ENCODE data around the gene TMEM63B.

Gene TMEM63B

DNA sequence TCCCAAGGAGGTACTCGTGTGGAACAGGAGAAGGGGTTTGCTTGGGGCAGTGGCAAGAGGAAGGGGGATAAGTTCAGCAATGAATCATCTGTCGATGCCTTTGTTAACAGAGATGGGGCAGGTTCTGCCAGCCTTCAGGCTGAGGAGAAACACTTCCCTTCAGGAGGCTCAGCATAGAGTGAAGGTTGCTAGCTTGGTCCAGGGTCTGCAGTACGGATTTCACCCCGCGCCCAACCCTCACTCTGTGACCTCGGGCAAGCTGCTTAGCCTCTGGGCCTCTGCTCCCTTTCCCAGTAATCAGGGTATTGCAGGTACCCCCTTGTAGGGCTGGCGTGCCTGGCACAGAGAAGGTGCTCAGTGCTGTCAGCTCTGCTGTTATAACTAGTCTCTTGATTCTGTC is 38.8 kb downstream of the TMEM63B start:
- Histone ChIP-seq H2AFZ (ENCODE audit: low read length) (no peak overlapping the region; the same call in 1 of the 2 replicates), H3K9ac (ENCODE audit: low read depth, low read length, poor library complexity, severe bottlenecking) (no peak overlapping the region), H3K9me3 (ENCODE audit: insufficient read depth, low read depth, low read length) (no peaks in the 10 kb centered on the region), H3K4me3 (ENCODE audit: low read length, poor library complexity, severe bottlenecking) (no peak overlapping the region), H3K36me3 (ENCODE audit: insufficient read depth, low read length) (no peaks in the 10 kb centered on the region), H3K79me2 (ENCODE audit: insufficient read depth, low read length) (no peaks in the 10 kb centered on the region), H3K4me2 (ENCODE audit: low read depth, low read length, poor library complexity, severe bottlenecking) (no peak overlapping the region), H3F3A (ENCODE audit: low read depth) (no peaks in the 10 kb centered on the region), H3K9me2 (replicated peaks; ENCODE audit: low read depth, low read length) (no peaks in the 10 kb centered on the region), H3K27me3 (ENCODE audit: insufficient read depth, low read length, poor library complexity, severe bottlenecking) (no peaks in the 10 kb centered on the region), H3K4me1 (ENCODE audit: insufficient read depth, low read length, poor library complexity, severe bottlenecking) (peaks cover 4% of the 10 kb centered on the region), H4K20me1 (ENCODE audit: insufficient read depth, low read length, poor library complexity, severe bottlenecking) (no peaks in the 10 kb centered on the region)
- TF ChIP-seq EZH2phosphoT487 (IDR thresholded peaks at IDR 0.05; ENCODE audit: borderline replicate concordance), result no peak
- TF ChIP-seq CTCF (conservative IDR thresholded peaks at IDR 0.05; ENCODE audit: low read length), result no peak

DNA sequence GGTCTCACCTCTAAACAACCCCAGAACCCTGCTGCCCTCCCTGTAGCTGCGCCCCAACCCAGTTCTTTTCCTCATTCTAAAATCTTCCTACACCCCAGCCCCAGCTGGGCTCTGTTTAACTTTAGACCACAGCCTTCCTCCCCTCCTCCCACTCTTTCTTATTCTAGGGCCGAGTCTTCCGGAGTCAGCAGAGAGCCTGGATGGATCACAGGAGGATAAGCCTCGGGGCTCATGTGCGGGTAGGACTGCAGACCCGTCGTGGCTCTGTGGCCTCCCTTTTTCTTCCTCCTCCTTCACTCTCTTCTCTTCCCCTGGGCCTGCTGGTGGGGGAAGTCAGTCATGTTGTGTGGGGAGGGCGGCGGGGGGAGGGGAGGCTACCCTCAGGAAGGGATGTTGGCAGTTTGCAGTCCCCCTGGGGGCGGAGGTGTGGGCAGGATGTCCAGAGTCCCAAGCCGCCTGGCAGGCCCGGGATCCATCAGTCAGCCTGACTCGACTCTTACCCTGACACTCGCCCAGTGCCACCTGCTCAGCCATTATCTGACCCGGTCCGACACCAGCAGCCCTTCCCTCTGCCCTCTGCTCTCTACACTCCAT is 39.3 kb downstream of the TMEM63B start:
- TF ChIP-seq EZH2phosphoT487 (IDR thresholded peaks at IDR 0.05; ENCODE audit: borderline replicate concordance) (no peak), CTCF (conservative IDR thresholded peaks at IDR 0.05; ENCODE audit: low read length) (no peak)
- Histone ChIP-seq H3K9me2 (replicated peaks; ENCODE audit: low read depth, low read length) (no peaks in the 10 kb centered on the region), H3K79me2 (ENCODE audit: insufficient read depth, low read length) (no peaks in the 10 kb centered on the region), H3K4me3 (ENCODE audit: low read length, poor library complexity, severe bottlenecking) (no peak overlapping the region), H3K9ac (ENCODE audit: low read depth, low read length, poor library complexity, severe bottlenecking) (no peak overlapping the region), H3K27me3 (ENCODE audit: insufficient read depth, low read length, poor library complexity, severe bottlenecking) (no peaks in the 10 kb centered on the region), H3K4me2 (ENCODE audit: low read depth, low read length, poor library complexity, severe bottlenecking) (no peak overlapping the region), H3K36me3 (ENCODE audit: insufficient read depth, low read length) (no peaks in the 10 kb centered on the region), H3K9me3 (ENCODE audit: insufficient read depth, low read depth, low read length) (no peaks in the 10 kb centered on the region), H3K4me1 (ENCODE audit: insufficient read depth, low read length, poor library complexity, severe bottlenecking) (no peaks in the 10 kb centered on the region), H4K20me1 (ENCODE audit: insufficient read depth, low read length, poor library complexity, severe bottlenecking) (no peaks in the 10 kb centered on the region), H3F3A (ENCODE audit: low read depth) (no peaks in the 10 kb centered on the region), H2AFZ (ENCODE audit: low read length) (no peak overlapping the region; the same call in 1 of the 2 replicates)

DNA sequence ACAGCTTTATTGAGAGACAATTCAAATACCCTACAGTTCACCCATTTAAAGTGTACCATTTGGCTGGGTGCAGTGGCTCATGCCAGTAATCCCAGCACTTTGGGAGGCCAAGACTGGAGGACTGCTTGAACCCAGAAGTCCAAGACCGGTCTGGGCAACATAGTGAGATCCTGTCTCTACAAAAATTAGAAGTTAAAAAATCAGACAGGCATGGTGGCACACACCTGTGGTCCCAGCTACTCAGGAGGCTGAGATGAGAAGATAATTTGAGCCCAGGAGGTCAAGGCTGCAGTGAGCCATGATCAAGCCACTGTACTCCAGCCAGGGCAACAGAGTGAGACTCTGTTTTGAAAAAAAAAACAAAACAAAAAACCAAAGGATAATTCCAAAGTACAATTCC is 40.2 kb downstream of the TMEM63B start:
- no peaks in the 10 kb centered on the region for H3K9me2 ChIP-seq (replicated peaks; ENCODE audit: low read depth, low read length)
- H2AFZ ChIP-seq (ENCODE audit: low read length), result no peak overlapping the region
- no peaks in the 10 kb centered on the region for H4K20me1 ChIP-seq (ENCODE audit: insufficient read depth, low read length, poor library complexity, severe bottlenecking)
- H3K79me2 ChIP-seq (ENCODE audit: insufficient read depth, low read length), result no peaks in the 10 kb centered on the region
- no peaks in the 10 kb centered on the region for H3K36me3 ChIP-seq (ENCODE audit: insufficient read depth, low read length)
- H3K27me3 ChIP-seq (ENCODE audit: insufficient read depth, low read length, poor library complexity, severe bottlenecking), result no peaks in the 10 kb centered on the region
- H3K9ac ChIP-seq (ENCODE audit: low read depth, low read length, poor library complexity, severe bottlenecking), result no peak overlapping the region
- TF ChIP-seq EZH2phosphoT487 (IDR thresholded peaks at IDR 0.05; ENCODE audit: borderline replicate concordance) (no peak), CTCF (conservative IDR thresholded peaks at IDR 0.05; ENCODE audit: low read length) (no peak)
- no peaks in the 10 kb centered on the region for H3K9me3 ChIP-seq (ENCODE audit: insufficient read depth, low read depth, low read length)
- no peak overlapping the region for H3K4me2 ChIP-seq (ENCODE audit: low read depth, low read length, poor library complexity, severe bottlenecking)
- no peaks in the 10 kb centered on the region for H3F3A ChIP-seq (ENCODE audit: low read depth)
- no peak overlapping the region for H3K4me3 ChIP-seq (ENCODE audit: low read length, poor library complexity, severe bottlenecking)
- H3K4me1 ChIP-seq (ENCODE audit: insufficient read depth, low read length, poor library complexity, severe bottlenecking), result no peaks in the 10 kb centered on the region

Measured in Loucy (cell line).